ENCODE data around the gene TSPOAP1. TPM values are rescaled to one million over a fixed set of nuclear protein-coding genes. Genes with fewer than 3 reads are reported as not detected.

TSPOAP1 gene
- total and polyA plus RNA-seq, 2 experiments from 2014 or later = 15.4 to 19.0 TPM

DNA sequence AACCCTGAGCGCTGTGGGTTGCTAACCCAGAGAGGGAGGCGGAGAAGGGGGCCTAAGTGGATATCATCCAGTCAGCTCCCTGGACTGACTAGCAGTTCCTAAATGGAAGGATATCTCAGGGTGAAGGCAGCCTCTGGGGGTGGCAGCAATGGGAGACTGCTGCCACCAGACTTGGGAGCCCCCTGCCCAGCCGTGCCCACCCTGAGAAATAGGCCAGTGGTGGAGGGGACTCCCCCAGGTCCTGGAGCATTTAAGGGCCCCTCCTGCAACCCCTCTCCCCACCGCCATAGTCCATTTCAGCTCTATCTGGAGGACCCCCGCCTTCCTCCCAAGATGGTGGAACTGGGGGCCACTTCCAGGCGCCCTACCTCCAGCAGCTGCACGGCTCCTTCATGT, 8.4 kb downstream of the TSPOAP1 start:
- H3K36me3 ChIP-seq (replicated peaks; ENCODE audit: insufficient read depth, low read depth) = no peaks in the 10 kb centered on the region
- H3K79me2 ChIP-seq = no peaks in the 10 kb centered on the region
- DNase-seq (ENCODE audit: low spot score) = no peak
- no peak overlapping the region for H3K27ac ChIP-seq
- H3K27me3 ChIP-seq = no peaks in the 10 kb centered on the region
- H3K4me3 ChIP-seq = no peak overlapping the region
- TF ChIP-seq EZH2 (IDR thresholded peaks at IDR 0.05; ENCODE audit: borderline replicate concordance) (no peak), EZH2phosphoT487 (IDR thresholded peaks at IDR 0.05; ENCODE audit: low read depth, severe bottlenecking, unreplicated experiment) (no peak)
- TF ChIP-seq, protein P1, sequence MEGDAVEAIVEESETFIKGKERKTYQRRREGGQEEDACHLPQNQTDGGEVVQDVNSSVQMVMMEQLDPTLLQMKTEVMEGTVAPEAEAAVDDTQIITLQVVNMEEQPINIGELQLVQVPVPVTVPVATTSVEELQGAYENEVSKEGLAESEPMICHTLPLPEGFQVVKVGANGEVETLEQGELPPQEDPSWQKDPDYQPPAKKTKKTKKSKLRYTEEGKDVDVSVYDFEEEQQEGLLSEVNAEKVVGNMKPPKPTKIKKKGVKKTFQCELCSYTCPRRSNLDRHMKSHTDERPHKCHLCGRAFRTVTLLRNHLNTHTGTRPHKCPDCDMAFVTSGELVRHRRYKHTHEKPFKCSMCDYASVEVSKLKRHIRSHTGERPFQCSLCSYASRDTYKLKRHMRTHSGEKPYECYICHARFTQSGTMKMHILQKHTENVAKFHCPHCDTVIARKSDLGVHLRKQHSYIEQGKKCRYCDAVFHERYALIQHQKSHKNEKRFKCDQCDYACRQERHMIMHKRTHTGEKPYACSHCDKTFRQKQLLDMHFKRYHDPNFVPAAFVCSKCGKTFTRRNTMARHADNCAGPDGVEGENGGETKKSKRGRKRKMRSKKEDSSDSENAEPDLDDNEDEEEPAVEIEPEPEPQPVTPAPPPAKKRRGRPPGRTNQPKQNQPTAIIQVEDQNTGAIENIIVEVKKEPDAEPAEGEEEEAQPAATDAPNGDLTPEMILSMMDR (IDR thresholded peaks at IDR 0.05; ENCODE audit: poor library complexity) = no peak
- peaks cover 9% of the 10 kb centered on the region for H3K4me1 ChIP-seq (ENCODE audit: insufficient read depth)
- H2AFZ ChIP-seq = no peak overlapping the region
- H3K4me2 ChIP-seq = no peak overlapping the region
- H4K20me1 ChIP-seq (ENCODE audit: insufficient read depth, poor library complexity, severe bottlenecking) = no peaks in the 10 kb centered on the region
- 97% methylated on average over 7 of the region's 7 CpGs for WGBS (ENCODE audit: low lambda C conversion rate, missing lambda C conversion rate)
- H3K9me3 ChIP-seq (ENCODE audit: low read depth) = no peaks in the 10 kb centered on the region
- no peaks in the 10 kb centered on the region for H3K9me2 ChIP-seq (replicated peaks; ENCODE audit: insufficient read depth)

DNA sequence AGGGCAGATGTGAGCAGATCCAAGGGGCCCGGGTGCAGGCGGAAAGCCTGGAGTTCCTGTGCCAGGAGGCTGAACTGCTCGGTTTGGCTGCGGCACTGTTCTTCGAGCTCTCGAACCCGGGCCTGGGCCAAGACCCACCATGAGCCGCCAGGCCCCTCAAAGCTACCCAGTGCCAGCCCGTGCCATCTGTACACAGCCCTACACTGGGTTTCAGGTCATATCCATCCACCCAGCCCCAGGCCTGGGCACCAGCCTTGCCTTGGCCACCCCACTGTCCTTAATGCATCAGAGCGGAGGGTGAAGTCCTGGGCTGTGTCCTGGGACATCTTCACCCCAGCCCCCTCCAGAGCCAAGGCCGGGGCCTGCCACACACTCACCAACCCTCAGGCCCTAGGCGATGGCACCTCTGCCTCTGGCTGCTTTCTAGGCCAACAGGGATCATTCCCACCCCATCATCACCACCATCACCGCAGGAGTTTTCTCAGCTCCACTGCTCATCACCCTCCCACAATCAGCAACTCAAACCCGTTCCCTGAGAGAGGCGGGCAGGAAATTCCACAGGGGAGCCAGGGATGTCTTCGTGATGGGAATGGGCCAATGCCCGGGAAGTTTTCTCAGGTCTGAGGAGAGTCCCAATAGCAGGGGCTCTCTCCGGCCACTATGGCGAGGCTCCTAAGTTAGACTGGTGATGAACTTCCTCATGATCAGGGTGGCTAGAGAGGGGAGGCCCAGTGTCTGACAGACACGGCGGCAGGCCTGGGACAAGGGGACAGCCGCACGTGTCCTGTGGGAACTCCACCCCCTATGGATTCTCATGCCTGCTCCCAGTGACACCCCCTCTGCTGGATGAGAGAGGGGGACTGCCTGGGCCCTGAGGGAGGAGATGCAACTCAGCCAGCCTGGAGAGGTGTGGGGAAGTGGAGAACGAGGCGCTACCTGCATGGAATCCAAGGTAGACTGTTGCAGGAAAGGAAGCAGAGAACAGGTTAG, 9.1 kb downstream of the TSPOAP1 start:
- Histone ChIP-seq H3K9me2 (replicated peaks; ENCODE audit: insufficient read depth) (no peaks in the 10 kb centered on the region), H3K79me2 (no peaks in the 10 kb centered on the region), H3K4me1 (ENCODE audit: insufficient read depth) (peaks cover 5% of the 10 kb centered on the region), H3K4me2 (no peak overlapping the region), H3K4me3 (no peak overlapping the region), H3K9me3 (ENCODE audit: low read depth) (no peaks in the 10 kb centered on the region), H3K27ac (no peak overlapping the region), H3K27me3 (no peaks in the 10 kb centered on the region), H3K36me3 (replicated peaks; ENCODE audit: insufficient read depth, low read depth) (no peaks in the 10 kb centered on the region), H4K20me1 (ENCODE audit: insufficient read depth, poor library complexity, severe bottlenecking) (no peaks in the 10 kb centered on the region), H2AFZ (no peak overlapping the region)
- TF ChIP-seq EZH2phosphoT487 (IDR thresholded peaks at IDR 0.05; ENCODE audit: low read depth, severe bottlenecking, unreplicated experiment) (no peak), EZH2 (IDR thresholded peaks at IDR 0.05; ENCODE audit: borderline replicate concordance) (no peak)
- TF ChIP-seq, protein P1 (IDR thresholded peaks at IDR 0.05; ENCODE audit: poor library complexity) = no peak
- 92% methylated on average over 25 of the region's 25 CpGs for WGBS (ENCODE audit: low lambda C conversion rate, missing lambda C conversion rate)
- DNase-seq (ENCODE audit: low spot score) = no peak

DNA sequence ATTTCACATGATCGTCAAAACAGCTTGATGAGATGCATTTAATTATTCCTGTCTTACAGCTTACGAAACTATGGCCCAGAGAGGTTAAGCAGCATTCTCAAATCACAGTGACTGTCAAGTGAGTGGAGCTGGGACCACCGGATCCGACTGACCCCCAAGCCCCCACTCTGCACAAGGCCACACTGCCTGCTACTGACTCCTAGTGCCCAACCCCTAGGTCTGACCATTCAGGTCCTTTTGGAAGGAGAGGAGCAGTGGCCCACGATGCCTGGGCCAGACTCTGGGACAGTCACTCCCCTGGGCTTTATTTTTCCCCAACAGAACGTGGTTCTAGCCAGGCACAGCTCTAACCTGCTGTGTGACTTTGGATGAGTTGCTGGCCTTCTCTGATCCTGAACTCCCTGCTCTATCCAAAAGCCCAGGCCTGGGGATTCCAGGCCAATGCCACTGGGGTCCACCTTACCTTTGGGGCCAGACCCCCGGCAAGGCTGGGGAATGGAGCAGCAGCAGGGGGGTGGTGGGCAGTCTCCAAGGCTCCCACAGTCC, 9.9 kb downstream of the TSPOAP1 start:
- TF ChIP-seq EZH2phosphoT487 (IDR thresholded peaks at IDR 0.05; ENCODE audit: low read depth, severe bottlenecking, unreplicated experiment) = no peak
- TF ChIP-seq EZH2 (IDR thresholded peaks at IDR 0.05; ENCODE audit: borderline replicate concordance) = no peak
- TF ChIP-seq, protein P1 (IDR thresholded peaks at IDR 0.05; ENCODE audit: poor library complexity) = no peak
- H3K9me3 ChIP-seq (ENCODE audit: low read depth) = no peaks in the 10 kb centered on the region
- no peak overlapping the region for H2AFZ ChIP-seq
- WGBS (ENCODE audit: low lambda C conversion rate, missing lambda C conversion rate) = 88% methylated on average over 7 of the region's 7 CpGs
- no peak for DNase-seq (ENCODE audit: low spot score)
- no peak overlapping the region for H3K4me2 ChIP-seq
- no peak overlapping the region for H3K4me3 ChIP-seq
- no peaks in the 10 kb centered on the region for H3K9me2 ChIP-seq (replicated peaks; ENCODE audit: insufficient read depth)
- no peaks in the 10 kb centered on the region for H3K36me3 ChIP-seq (replicated peaks; ENCODE audit: insufficient read depth, low read depth)
- H3K27ac ChIP-seq = no peak overlapping the region
- no peaks in the 10 kb centered on the region for H3K27me3 ChIP-seq
- peaks cover under 1% of the 10 kb centered on the region for H3K4me1 ChIP-seq (ENCODE audit: insufficient read depth)
- H3K79me2 ChIP-seq = no peaks in the 10 kb centered on the region
- no peaks in the 10 kb centered on the region for H4K20me1 ChIP-seq (ENCODE audit: insufficient read depth, poor library complexity, severe bottlenecking)

Measured in hepatocyte (in vitro differentiated cells).